Measurements from ENCODE around the gene KLK11.

DNA sequence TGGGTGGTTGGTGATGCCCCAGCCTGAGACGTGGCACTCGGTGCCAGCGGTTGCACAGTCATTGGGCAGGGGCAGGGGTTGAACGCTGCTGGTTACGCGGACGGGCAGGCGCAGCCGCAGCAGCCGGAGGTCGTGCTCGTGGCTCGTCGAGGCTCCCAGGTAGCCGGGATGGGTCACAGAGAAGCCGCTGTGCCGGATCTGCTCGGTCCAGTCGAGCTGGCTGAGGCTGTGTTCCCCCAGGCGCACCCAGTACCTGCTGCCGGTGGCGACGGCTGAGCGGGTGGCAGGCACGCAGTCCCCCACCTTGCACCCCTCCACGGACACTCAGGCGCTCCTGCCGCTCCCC, 5.4 kb upstream of the KLK11 start:
- TF ChIP-seq YY1 (IDR thresholded peaks at IDR 0.05; ENCODE audit: insufficient read depth, insufficient read length): no peak
- TF ChIP-seq ZNF274 (IDR thresholded peaks at IDR 0.05; ENCODE audit: low read depth, low read length): no peak
